Lung (tissue), 12 donors: ENCODE measurements around the gene DAPP1. TPM values are rescaled to one million over a fixed set of nuclear protein-coding genes. Genes with fewer than 3 reads are reported as not detected.
A peak's percentile ranks its signal among the peaks of the same experiment; 100 is the strongest.

Source experiments
- ATAC-seq: fragments of 200-7000 bp; cut with Tn5 transposase; one replicate; pipeline ENCODE4 v1.9.1; 2020; ENCODE audit warnings: moderate number of reproducible peaks; ENCODE audit not compliant: insufficient read depth, low FRiP score
- DNase-seq, 3 donors: peaks; one replicate each; pipeline ENCODE4 v3.0.0-alpha.2; 2013 to 2017
- H3K27ac ChIP-seq, 2 donors: one replicate each; pipeline ENCODE4 v1.5.1; 2013; ENCODE audit warnings: mild to moderate bottlenecking in 2 of 2, moderate library complexity in 2 of 2, control low read depth in 1 of 2, inconsistent platforms in 1 of 2, low read depth in 1 of 2, low read length in 1 of 2
- H3K27me3 ChIP-seq, 3 donors: one replicate each; pipeline ENCODE4 v1.5.1; 2013; ENCODE audit warnings: low read length in 2 of 3; ENCODE audit not compliant: control insufficient read depth in 3 of 3, insufficient read depth in 3 of 3
- H3K36me3 ChIP-seq, 4 donors: one replicate each; pipeline ENCODE4 v1.5.1; 2013; ENCODE audit warnings: low read length in 4 of 4, mild to moderate bottlenecking in 1 of 4, moderate library complexity in 1 of 4; ENCODE audit not compliant: control insufficient read depth in 4 of 4, insufficient read depth in 4 of 4
- H3K4me1 ChIP-seq, 5 donors: one replicate each; pipeline ENCODE4 v1.5.1; 2013; ENCODE audit warnings: low read length in 5 of 5, mild to moderate bottlenecking in 2 of 5, moderate library complexity in 1 of 5; ENCODE audit not compliant: control insufficient read depth in 5 of 5, insufficient read depth in 5 of 5
- H3K4me3 ChIP-seq: one replicate; pipeline ENCODE4 v1.5.1; 2013; ENCODE audit warnings: mild to moderate bottlenecking, control low read depth, moderate library complexity
- H3K9ac ChIP-seq, 2 donors: one replicate each; pipeline ENCODE4 v1.5.1; 2013; ENCODE audit warnings: low read length in 2 of 2, control low read depth in 1 of 2; ENCODE audit not compliant: insufficient read depth in 1 of 2
- H3K9me3 ChIP-seq, 4 donors: one replicate each; pipeline ENCODE4 v1.5.1; 2013; ENCODE audit warnings: low read length in 3 of 4, mild to moderate bottlenecking in 1 of 4, moderate library complexity in 1 of 4; ENCODE audit not compliant: control insufficient read depth in 4 of 4, insufficient read depth in 3 of 4
- WGBS, 2 donors: extraction: QIAGEN DNeasy Blood & Tissue Kit; methylation state at CpG; one replicate each; pipeline ENCODE4 v1.1.7; 2013; 5-methylcytosine and 5-hydroxymethylcytosine counted together
- polyA plus RNA-seq, 2 donors: library from polyadenylated mRNA; stranded (reverse); fragments of 200-250 nt; gene quantifications; one replicate each; pipeline ENCODE4 v1.2.1, GENCODE V29; 2013
- total RNA-seq, 2 donors: library from RNA; depleted of rRNA in 1 of 2; stranded (reverse); fragments of >200 nt in 1 of 2; gene quantifications; one replicate each; pipeline ENCODE4 v1.2.1, GENCODE V29; 2014 to 2021
- TF ChIP-seq, protein P1 (sequence below): IDR thresholded peaks from 2 replicates; pipeline ENCODE4 v1.5.1; 2012; ENCODE audit warnings: mild to moderate bottlenecking; ENCODE audit errors: control extremely low read depth, extremely low read depth
- donor health status: control.
- donor health status: control.
- donor health status: Bipolar disorder and iron deficiency.
- donor health status: healthy.
- donor health status: DM: yes; HTN: yes; CAD: no.

The DAPP1 gene
- total and polyA plus RNA-seq, 4 donors = 2.6 to 24.6 (median 11.7) TPM

DNA sequence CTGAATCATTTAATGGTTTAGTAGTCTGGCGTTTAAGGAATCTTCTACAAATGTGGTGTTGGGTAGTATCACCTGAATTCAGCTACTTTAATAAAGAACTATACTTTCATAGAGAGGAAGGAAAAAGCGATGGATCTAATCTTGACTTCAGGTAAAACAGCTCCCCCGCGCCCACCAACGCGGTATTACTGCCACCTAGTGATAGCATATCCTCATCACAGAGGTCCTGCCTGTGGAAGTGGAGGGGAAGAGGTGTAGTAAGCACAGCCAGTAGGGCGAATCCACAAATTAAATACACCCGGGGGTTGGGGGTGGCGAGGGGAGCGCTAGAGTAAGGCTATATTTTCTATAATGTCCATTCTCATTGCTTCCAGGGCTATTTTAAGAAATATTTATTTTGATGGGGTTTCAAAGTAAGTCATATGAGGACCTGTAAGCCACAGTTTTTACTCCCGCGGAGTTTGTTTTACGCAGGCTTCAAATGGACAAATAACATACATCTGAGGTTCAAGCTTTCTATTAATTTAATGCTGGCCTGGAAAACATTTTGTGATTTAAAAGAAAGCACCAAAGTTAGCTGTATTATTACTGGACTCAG lies 8.3 kb upstream of the DAPP1 start:
- no peaks in the 10 kb centered on the region for H3K27me3 ChIP-seq
- TF ChIP-seq, protein P1, sequence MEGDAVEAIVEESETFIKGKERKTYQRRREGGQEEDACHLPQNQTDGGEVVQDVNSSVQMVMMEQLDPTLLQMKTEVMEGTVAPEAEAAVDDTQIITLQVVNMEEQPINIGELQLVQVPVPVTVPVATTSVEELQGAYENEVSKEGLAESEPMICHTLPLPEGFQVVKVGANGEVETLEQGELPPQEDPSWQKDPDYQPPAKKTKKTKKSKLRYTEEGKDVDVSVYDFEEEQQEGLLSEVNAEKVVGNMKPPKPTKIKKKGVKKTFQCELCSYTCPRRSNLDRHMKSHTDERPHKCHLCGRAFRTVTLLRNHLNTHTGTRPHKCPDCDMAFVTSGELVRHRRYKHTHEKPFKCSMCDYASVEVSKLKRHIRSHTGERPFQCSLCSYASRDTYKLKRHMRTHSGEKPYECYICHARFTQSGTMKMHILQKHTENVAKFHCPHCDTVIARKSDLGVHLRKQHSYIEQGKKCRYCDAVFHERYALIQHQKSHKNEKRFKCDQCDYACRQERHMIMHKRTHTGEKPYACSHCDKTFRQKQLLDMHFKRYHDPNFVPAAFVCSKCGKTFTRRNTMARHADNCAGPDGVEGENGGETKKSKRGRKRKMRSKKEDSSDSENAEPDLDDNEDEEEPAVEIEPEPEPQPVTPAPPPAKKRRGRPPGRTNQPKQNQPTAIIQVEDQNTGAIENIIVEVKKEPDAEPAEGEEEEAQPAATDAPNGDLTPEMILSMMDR = peak; percentile 44
- peak; percentile 73 for ATAC-seq
- 29% methylated on average over 13 of the region's 13 CpGs for WGBS, 2 donors
- no peaks in the 10 kb centered on the region for H3K36me3 ChIP-seq
- H3K9me3 ChIP-seq = no peaks in the 10 kb centered on the region
- no peak overlapping the region for H3K9ac ChIP-seq
- DNase-seq = peak; percentile 31 to 47 (median 41)
- H3K4me1 ChIP-seq = peaks cover 0 to 16% (median 0%) of the 10 kb centered on the region in 5 donors
- H3K27ac ChIP-seq = no peak overlapping the region
- H3K4me3 ChIP-seq = no peak overlapping the region

DNA sequence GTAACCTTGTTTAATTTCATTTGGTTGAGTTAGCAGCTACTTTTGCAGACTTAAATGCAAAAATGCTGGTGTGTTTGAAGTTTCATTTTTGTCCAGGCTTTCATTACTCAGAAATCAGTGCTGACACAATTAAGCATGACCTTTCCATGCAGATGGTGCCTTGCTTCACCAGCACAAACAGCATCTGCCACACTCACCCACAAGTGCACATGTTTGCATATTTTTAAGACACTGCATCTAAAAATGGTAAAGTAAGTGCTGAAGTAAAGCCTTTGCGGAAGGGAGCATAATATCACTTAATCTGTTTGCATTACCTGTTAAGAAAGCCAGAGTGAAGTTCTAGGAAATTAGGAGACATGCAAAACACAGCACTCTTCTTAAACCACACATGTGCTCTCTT lies 7.3 kb upstream of the DAPP1 start:
- Histone ChIP-seq H3K36me3 (no peaks in the 10 kb centered on the region), H3K27ac (no peak overlapping the region), H3K4me3 (no peak overlapping the region), H3K9me3 (no peaks in the 10 kb centered on the region), H3K27me3 (no peaks in the 10 kb centered on the region), H3K4me1 (peaks cover 0 to 16% (median 0%) of the 10 kb centered on the region in 5 donors), H3K9ac (no peak overlapping the region)
- no peak for ATAC-seq
- 66 to 86% methylated on average over 1 of the region's 1 CpG for WGBS, 2 donors
- DNase-seq = peak in 2 of 3 donors; percentile 12 to 15
- TF ChIP-seq, protein P1 = no peak

DNA sequence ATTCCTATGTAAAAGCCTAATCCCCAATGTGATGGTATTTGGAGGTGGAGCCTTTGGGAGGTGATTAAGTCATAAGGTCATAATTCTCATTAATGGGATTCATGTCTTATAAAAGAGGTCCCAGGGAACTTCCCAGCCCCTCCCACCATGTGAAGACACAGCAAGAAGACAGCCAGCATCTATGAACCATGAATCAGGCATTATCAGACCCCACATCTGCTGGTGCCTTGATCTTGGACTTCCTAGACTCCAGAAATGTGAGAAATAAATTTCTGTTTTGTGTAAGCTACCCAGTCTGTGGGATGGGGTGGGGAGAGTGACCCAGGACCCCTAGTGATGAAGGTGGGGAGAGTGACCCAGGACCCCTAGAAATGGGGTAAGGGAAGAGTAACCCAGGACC lies 6.1 kb upstream of the DAPP1 start:
- Histone ChIP-seq H3K27me3 (no peaks in the 10 kb centered on the region), H3K4me1 (peaks cover 0 to 16% (median 0%) of the 10 kb centered on the region in 5 donors), H3K9ac (no peak overlapping the region), H3K9me3 (no peaks in the 10 kb centered on the region), H3K36me3 (no peaks in the 10 kb centered on the region), H3K27ac (no peak overlapping the region), H3K4me3 (no peak overlapping the region)
- TF ChIP-seq, protein P1 = no peak
- no peak for DNase-seq
- ATAC-seq = no peak

DNA sequence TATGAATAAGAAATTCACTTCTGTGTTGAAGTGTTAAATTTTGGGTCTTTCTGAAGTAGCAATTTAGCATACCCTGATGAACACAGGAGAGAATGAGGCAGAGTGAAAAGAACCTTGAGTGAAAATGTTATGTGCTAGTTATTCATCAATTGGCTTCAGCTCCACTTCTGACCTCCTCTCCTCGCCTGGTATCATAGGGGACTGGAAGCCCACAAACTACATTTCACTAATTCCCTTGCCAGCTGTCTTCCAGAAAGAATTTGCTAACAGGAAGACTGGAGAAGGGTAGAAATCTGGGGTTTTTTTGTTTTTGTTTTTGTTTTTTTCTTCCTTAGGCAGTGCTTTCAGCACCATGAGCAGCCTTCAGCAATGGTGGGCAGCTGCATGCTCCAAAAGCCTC lies 5.5 kb upstream of the DAPP1 start:
- no peaks in the 10 kb centered on the region for H3K27me3 ChIP-seq
- H3K27ac ChIP-seq = no peak overlapping the region
- 76 to 79% methylated on average over 1 of the region's 1 CpG for WGBS, 2 donors
- H3K36me3 ChIP-seq = no peaks in the 10 kb centered on the region
- H3K4me3 ChIP-seq = no peak overlapping the region
- no peak for ATAC-seq
- no peak for DNase-seq
- TF ChIP-seq, protein P1 = no peak
- H3K9me3 ChIP-seq = no peaks in the 10 kb centered on the region
- no peak overlapping the region for H3K9ac ChIP-seq
- peaks cover 0 to 16% (median 0%) of the 10 kb centered on the region in 5 donors for H3K4me1 ChIP-seq
